Measurements from ENCODE around the gene HIVEP3. TPM values are rescaled to one million over a fixed set of nuclear protein-coding genes. Genes with fewer than 3 reads are reported as not detected.

Gene HIVEP3
- polyA plus RNA-seq, 1 donor (not counting 4 experiments of a cell fraction or from before 2014, with no cell fraction given), result 1.1 TPM

DNA sequence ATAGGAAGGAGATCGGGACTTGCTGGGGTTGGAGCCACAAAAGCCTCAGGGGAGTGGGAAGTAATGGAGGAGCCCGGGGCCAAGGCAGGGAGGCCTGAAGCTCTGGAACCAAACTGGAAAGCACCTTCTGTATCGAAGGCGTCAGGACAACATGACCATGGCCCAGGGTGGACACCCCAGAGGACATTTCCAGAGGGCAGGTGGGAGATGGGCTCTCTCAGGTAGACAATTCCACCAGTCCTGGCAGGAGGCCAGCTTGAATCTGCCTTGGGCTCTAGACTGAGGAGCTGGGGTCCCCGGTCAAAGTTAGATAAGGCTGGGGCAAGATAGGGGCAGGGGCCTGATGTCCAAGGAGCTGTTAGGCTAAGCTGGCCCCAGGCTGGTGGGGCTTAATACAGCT lies 329.3 kb downstream of the HIVEP3 start:
- Histone ChIP-seq H3K4me2 (ENCODE audit: control insufficient read depth, extremely low read depth, insufficient read depth, low read depth, low read length) (no peak overlapping the region), H3K79me2 (ENCODE audit: control insufficient read depth, insufficient read depth, low read length) (no peaks in the 10 kb centered on the region), H3K9me1 (ENCODE audit: control insufficient read depth, extremely low read depth, insufficient read depth, low read length) (no peaks in the 10 kb centered on the region), H2AFZ (ENCODE audit: control insufficient read depth, low read length) (no peak overlapping the region), H3K4me3 (ENCODE audit: control insufficient read depth in 2 of 3, extremely low read depth in 1 of 3, insufficient read depth in 2 of 3, low read depth in 1 of 3, low read length in 3 of 3) (no peak overlapping the region), H3K27ac (ENCODE audit: control insufficient read depth, insufficient read depth, low read length) (no peak overlapping the region), H3K27me3 (ENCODE audit: control insufficient read depth, extremely low read depth, insufficient read depth, low read length) (no peaks in the 10 kb centered on the region), H4K20me1 (ENCODE audit: control insufficient read depth, extremely low read depth, insufficient read depth, low read length) (no peaks in the 10 kb centered on the region), H3K36me3 (ENCODE audit: control insufficient read depth in 2 of 2, extremely low read depth in 1 of 2, insufficient read depth in 2 of 2, low read length in 2 of 2) (no peaks in the 10 kb centered on the region), H3K9me3 (ENCODE audit: control insufficient read depth, low read depth, low read length) (no peaks in the 10 kb centered on the region), H3K4me1 (ENCODE audit: control insufficient read depth, extremely low read depth, insufficient read depth, low read length) (no peaks in the 10 kb centered on the region), H3K9ac (ENCODE audit: control insufficient read depth, extremely low read depth, insufficient read depth, low read length) (no peak overlapping the region)
- no peak for FAIRE-seq
- TF ChIP-seq, protein P1, sequence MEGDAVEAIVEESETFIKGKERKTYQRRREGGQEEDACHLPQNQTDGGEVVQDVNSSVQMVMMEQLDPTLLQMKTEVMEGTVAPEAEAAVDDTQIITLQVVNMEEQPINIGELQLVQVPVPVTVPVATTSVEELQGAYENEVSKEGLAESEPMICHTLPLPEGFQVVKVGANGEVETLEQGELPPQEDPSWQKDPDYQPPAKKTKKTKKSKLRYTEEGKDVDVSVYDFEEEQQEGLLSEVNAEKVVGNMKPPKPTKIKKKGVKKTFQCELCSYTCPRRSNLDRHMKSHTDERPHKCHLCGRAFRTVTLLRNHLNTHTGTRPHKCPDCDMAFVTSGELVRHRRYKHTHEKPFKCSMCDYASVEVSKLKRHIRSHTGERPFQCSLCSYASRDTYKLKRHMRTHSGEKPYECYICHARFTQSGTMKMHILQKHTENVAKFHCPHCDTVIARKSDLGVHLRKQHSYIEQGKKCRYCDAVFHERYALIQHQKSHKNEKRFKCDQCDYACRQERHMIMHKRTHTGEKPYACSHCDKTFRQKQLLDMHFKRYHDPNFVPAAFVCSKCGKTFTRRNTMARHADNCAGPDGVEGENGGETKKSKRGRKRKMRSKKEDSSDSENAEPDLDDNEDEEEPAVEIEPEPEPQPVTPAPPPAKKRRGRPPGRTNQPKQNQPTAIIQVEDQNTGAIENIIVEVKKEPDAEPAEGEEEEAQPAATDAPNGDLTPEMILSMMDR (optimal IDR thresholded peaks at IDR 0.05 in 1 of 3, IDR thresholded peaks at IDR 0.05 in 1 of 3, conservative IDR thresholded peaks at IDR 0.05 in 1 of 3; ENCODE audit: extremely low read depth in 1 of 3, insufficient read depth in 2 of 3, low read length in 3 of 3), result no peak
- no peak for TF ChIP-seq EZH2 (IDR thresholded peaks at IDR 0.05; ENCODE audit: low read length)
- no peak for DNase-seq (ENCODE audit: low read depth, low spot score)
- dilution Hi-C loops (cut with MboI; ENCODE audit: extremely low pct_ligation_motif_present, low sequenced_read_pairs), result no loop called here

DNA sequence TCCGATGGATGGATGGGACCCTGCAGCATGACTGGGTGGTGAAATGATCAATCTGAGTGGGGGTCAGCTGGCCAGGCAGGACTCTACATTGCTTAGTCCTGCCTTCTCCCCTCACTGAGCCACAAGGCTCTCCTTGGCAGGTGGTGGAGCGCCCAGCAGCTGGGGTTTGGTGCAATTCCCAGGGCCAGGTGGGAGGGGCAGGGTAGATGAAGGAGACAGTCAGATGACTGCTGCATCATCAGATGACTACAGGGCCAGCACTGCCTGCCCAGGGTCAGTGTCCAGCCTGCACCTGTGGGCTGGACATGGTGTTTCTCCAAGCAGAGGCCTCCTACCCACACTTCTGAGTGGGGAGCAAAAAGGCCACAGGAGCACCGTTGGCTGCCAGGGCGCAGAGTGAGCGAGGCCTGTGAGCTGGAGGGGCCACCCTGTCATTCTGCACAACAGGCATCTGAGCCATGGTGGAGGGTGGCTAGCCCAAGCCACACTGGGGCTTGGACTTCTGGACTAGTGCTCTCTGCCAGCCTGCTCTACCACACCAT lies 330.3 kb downstream of the HIVEP3 start:
- no peak overlapping the region for H3K4me3 ChIP-seq (ENCODE audit: control insufficient read depth in 2 of 3, extremely low read depth in 1 of 3, insufficient read depth in 2 of 3, low read depth in 1 of 3, low read length in 3 of 3)
- DNase-seq (ENCODE audit: low read depth, low spot score) (no peak), FAIRE-seq (no peak)
- no peaks in the 10 kb centered on the region for H4K20me1 ChIP-seq (ENCODE audit: control insufficient read depth, extremely low read depth, insufficient read depth, low read length)
- H3K36me3 ChIP-seq (ENCODE audit: control insufficient read depth in 2 of 2, extremely low read depth in 1 of 2, insufficient read depth in 2 of 2, low read length in 2 of 2), result no peaks in the 10 kb centered on the region
- no peak overlapping the region for H3K9ac ChIP-seq (ENCODE audit: control insufficient read depth, extremely low read depth, insufficient read depth, low read length)
- no peaks in the 10 kb centered on the region for H3K4me1 ChIP-seq (ENCODE audit: control insufficient read depth, extremely low read depth, insufficient read depth, low read length)
- H3K4me2 ChIP-seq (ENCODE audit: control insufficient read depth, extremely low read depth, insufficient read depth, low read depth, low read length), result no peak overlapping the region
- H2AFZ ChIP-seq (ENCODE audit: control insufficient read depth, low read length), result no peak overlapping the region
- dilution Hi-C loops (cut with MboI; ENCODE audit: extremely low pct_ligation_motif_present, low sequenced_read_pairs), result no loop called here
- H3K9me3 ChIP-seq (ENCODE audit: control insufficient read depth, low read depth, low read length), result no peaks in the 10 kb centered on the region
- H3K27me3 ChIP-seq (ENCODE audit: control insufficient read depth, extremely low read depth, insufficient read depth, low read length), result no peaks in the 10 kb centered on the region
- no peak overlapping the region for H3K27ac ChIP-seq (ENCODE audit: control insufficient read depth, insufficient read depth, low read length)
- no peaks in the 10 kb centered on the region for H3K79me2 ChIP-seq (ENCODE audit: control insufficient read depth, insufficient read depth, low read length)
- no peaks in the 10 kb centered on the region for H3K9me1 ChIP-seq (ENCODE audit: control insufficient read depth, extremely low read depth, insufficient read depth, low read length)
- TF ChIP-seq, protein P1 (optimal IDR thresholded peaks at IDR 0.05 in 1 of 3, IDR thresholded peaks at IDR 0.05 in 1 of 3, conservative IDR thresholded peaks at IDR 0.05 in 1 of 3; ENCODE audit: extremely low read depth in 1 of 3, insufficient read depth in 2 of 3, low read length in 3 of 3), result no peak
- no peak for TF ChIP-seq EZH2 (IDR thresholded peaks at IDR 0.05; ENCODE audit: low read length)

Measured in keratinocyte (primary cell).